Measurements from ENCODE around the gene TBCD.
A peak's percentile ranks its signal among the peaks of the same experiment; 100 is the strongest.

TBCD gene

DNA sequence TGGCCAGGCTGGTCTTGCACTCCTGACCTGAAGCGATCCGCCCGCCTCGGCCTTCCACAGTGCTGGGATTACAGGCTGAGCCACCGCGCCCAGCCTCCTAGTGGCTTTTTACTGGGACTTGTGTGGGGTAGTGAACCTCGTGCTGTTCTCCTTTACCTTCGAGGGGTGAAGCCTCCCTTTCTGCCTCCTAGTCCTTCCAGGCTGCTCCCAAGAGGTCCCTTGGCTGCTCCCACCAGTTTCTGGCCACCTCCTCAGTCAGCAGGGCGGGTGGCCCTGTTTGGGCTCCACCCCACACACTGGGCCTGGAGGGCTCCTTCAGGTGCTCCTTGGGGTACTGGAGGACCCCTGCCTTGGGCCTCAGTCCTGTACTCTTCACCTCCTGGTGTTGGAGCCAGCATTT, 158.9 kb downstream of the TBCD start:
- H3K4me3 ChIP-seq (ENCODE audit: low read depth, low read length), result no peak overlapping the region
- no peak for DNase-seq (ENCODE audit: low read depth)

DNA sequence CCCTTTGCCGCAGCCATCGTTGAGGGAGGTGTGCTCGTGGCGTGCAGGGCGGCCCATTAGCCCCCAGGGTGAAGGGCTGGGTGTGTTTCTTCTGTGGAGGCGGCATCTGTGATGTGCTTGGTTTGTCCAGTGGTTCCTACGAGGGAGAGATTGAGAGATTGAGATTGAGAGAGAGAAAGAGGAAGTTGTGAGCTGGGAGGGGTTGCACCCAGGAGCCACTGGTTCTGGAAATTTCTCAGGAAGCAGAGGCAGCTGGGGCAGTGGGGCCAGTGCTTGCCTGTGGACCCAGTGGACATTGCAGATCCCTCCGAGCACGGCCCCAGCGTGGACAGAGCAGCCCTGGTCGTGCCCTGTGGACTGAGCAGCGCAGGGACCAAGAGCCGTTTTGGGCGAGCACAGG, 160.0 kb downstream of the TBCD start:
- DNase-seq (ENCODE audit: low read depth), result no peak
- H3K4me3 ChIP-seq (ENCODE audit: low read depth, low read length), result no peak overlapping the region
- TF ChIP-seq, protein P1, sequence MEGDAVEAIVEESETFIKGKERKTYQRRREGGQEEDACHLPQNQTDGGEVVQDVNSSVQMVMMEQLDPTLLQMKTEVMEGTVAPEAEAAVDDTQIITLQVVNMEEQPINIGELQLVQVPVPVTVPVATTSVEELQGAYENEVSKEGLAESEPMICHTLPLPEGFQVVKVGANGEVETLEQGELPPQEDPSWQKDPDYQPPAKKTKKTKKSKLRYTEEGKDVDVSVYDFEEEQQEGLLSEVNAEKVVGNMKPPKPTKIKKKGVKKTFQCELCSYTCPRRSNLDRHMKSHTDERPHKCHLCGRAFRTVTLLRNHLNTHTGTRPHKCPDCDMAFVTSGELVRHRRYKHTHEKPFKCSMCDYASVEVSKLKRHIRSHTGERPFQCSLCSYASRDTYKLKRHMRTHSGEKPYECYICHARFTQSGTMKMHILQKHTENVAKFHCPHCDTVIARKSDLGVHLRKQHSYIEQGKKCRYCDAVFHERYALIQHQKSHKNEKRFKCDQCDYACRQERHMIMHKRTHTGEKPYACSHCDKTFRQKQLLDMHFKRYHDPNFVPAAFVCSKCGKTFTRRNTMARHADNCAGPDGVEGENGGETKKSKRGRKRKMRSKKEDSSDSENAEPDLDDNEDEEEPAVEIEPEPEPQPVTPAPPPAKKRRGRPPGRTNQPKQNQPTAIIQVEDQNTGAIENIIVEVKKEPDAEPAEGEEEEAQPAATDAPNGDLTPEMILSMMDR (IDR thresholded peaks at IDR 0.05; ENCODE audit: control insufficient read depth, extremely low read depth, insufficient read depth), result no peak

More for the DNA sequence above, 158.9 kb downstream of the TBCD start:
- TF ChIP-seq, protein P1 (IDR thresholded peaks at IDR 0.05; ENCODE audit: control insufficient read depth, extremely low read depth, insufficient read depth), result no peak

DNA sequence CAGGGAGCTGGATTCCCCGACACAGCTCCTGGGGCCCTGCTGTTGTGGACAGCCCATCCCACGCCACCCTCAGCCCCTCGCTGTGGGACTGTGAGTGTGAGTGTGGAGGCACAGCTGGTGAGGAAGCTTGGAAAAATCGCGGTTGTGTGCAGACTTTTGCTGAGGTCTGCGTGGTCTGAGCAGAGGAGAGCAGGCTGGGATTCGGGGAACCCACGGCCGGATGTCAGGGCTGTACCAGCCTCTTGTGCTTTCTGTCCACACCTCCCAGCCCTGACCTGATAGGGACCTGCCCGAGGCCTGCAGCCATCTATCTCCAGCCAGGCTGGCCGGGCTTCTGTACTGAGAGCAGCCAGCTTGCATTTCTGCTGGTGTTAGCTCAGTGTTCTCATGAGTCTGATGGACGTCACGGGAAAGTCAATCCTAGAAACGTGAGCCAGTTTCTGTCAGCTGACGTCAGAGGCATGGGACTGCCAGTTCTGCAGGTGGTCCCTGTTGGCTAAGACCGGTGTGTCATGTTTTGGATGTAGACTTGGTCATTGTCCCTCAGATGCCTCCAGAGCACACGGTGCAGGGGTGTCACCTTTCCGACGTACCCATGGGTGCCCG, 160.7 kb downstream of the TBCD start:
- no peak overlapping the region for H3K4me3 ChIP-seq (ENCODE audit: low read depth, low read length)
- TF ChIP-seq, protein P1 (IDR thresholded peaks at IDR 0.05; ENCODE audit: control insufficient read depth, extremely low read depth, insufficient read depth), result no peak
- DNase-seq (ENCODE audit: low read depth), result no peak

DNA sequence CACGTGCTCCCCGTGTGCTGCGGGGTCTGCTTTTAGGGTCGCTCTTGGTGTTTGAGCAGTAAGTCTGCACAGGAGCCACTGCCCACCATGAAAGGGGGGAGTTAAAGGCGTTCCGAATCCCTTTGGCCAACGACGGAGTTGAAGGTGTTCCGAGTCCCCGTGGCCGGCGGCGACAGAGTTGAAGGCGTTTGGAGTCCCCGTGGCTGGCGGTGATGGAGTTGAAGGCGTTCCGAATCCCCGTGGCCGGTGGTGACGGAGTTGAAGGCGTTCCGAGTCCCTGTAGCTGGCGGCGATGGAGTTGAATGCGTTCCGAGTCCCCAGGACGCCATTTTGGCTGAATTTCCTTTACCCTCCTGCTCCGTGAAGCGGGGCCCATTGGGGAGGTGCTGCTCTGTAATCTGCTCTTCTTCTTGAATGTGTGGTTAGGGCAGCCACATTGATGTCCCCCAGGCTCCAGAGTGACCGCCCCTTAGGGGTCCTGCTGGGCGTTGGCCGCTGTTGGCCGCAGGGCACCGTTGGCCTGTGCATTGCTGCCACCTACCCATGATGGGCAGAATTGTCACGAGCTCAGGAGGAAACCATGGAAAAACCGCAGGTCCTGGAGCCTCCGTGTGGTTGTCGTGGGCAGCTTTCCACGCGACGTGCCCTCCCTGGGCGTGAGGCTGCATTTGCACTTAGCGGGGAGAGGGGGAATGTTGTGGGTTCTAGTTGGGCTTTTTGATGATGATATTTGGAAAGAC, 161.6 kb downstream of the TBCD start:
- TF ChIP-seq, protein P1 (IDR thresholded peaks at IDR 0.05; ENCODE audit: control insufficient read depth, extremely low read depth, insufficient read depth), result peak; percentile 59
- no peak for DNase-seq (ENCODE audit: low read depth)

DNA sequence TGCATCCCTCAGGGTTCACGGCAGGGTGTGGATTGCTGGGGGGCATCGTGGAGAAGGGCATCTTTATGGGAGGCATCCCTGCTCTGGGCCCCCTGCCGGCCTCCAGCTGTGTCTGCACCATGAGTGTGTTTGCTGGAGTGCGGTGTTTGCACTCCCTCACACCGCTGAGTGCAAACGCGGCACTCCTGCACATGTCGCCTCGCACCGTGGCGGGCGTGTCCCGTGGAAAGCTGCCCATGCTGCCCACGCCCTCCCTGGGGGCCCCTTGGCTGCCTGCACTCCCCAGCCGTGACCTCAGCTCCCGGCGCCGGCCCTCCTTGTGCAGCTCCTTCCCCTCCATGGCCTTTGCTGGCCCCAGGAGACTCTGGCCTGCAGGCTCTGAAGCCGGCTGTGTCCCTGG, 162.5 kb downstream of the TBCD start:
- DNase-seq (ENCODE audit: low read depth), result no peak
- no peak overlapping the region for H3K4me3 ChIP-seq (ENCODE audit: low read depth, low read length)
- TF ChIP-seq, protein P1 (IDR thresholded peaks at IDR 0.05; ENCODE audit: control insufficient read depth, extremely low read depth, insufficient read depth), result peak; percentile 28

More for the DNA sequence above, 161.6 kb downstream of the TBCD start:
- no peak overlapping the region for H3K4me3 ChIP-seq (ENCODE audit: low read depth, low read length)

DNA sequence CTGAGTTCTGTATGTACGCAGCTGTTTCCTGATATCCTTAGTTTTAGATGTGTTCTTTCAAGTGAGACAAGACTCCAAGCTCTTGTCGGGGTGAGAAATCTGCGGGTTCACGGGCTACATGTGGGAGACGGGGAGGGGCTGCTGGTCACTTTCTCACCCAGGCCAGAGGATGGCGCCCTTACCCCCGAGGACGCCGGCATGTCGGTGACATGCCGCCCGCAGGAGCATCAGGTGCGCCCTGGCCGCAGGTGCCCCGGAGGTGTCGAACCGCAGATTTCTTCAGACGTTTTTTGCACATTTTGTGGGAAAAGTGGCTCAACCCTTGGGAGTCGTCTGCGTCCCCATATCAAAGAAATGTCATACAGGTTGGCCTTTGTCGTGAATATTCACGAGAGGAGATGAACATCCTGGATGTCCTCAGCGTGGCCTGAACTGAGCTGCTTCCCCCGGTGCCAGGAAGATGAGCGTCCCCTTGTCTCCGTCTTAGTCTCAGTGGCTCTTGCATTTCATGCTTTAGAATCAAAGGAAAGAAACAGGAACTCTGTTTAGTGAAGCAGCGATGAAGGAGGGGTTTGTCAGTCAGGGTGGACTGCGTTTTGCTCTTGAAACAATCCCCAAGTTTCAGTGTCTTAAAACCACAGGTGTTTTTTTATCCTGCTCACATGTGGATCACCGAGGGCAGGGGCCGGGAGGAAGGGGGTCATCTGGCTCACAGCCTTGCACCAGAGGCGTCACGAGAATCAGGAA, 163.3 kb downstream of the TBCD start:
- no peak for DNase-seq (ENCODE audit: low read depth)
- TF ChIP-seq, protein P1 (IDR thresholded peaks at IDR 0.05; ENCODE audit: control insufficient read depth, extremely low read depth, insufficient read depth), result 0 out of 2 replicates have a peak, but pooled peaks have one; percentile 16
- no peak overlapping the region for H3K4me3 ChIP-seq (ENCODE audit: low read depth, low read length)

All from LNCaP clone FGC (cell line).